Measurements from ENCODE around the gene ZBTB7C.

The ZBTB7C gene

GRCh38 chr18:48206887-48207286 is 202.3 kb downstream of the ZBTB7C start:
- H3K9ac ChIP-seq (ENCODE audit: low read depth, low read length) = no peak overlapping the region
- ATAC-seq (ENCODE audit: insufficient read depth, low read depth) (no peak), DNase-seq (no peak)
- no peak overlapping the region for H3K4me3 ChIP-seq (ENCODE audit: low read depth in 1 of 2, low read length in 2 of 2)
- no peaks in the 10 kb centered on the region for H3K4me1 ChIP-seq (ENCODE audit: insufficient read depth, low read length)
- H3K9me3 ChIP-seq (ENCODE audit: insufficient read depth, low read length, severe bottlenecking) = no peaks in the 10 kb centered on the region
- H3K36me3 ChIP-seq (ENCODE audit: insufficient read depth, low read length) = no peaks in the 10 kb centered on the region
- no peaks in the 10 kb centered on the region; the same call in 1 of the 2 replicates for H4K20me1 ChIP-seq (ENCODE audit: insufficient read depth, low read length)
- TF ChIP-seq CTCF (IDR thresholded peaks at IDR 0.05; ENCODE audit: borderline replicate concordance, extremely low read depth, low read length, poor library complexity, severe bottlenecking) (no peak), EZH2 (IDR thresholded peaks at IDR 0.05; ENCODE audit: borderline replicate concordance, low read depth, low read length, severe bottlenecking) (no peak)
- no peak overlapping the region for H2AFZ ChIP-seq (ENCODE audit: low read depth, low read length)
- no peaks in the 10 kb centered on the region for H3K79me2 ChIP-seq (ENCODE audit: insufficient read depth, low read length)
- H3K27me3 ChIP-seq (ENCODE audit: insufficient read depth, low read length, poor library complexity) = peaks cover 3% of the 10 kb centered on the region
- no peak overlapping the region for H3K4me2 ChIP-seq (ENCODE audit: insufficient read depth, low read length)
- H3K27ac ChIP-seq (ENCODE audit: low read length) = no peak overlapping the region

- Histone ChIP-seq H2AFZ (ENCODE audit: low read depth, low read length) (no peak overlapping the region), H3K36me3 (ENCODE audit: insufficient read depth, low read length) (no peaks in the 10 kb centered on the region), H3K27ac (ENCODE audit: low read length) (no peak overlapping the region), H3K79me2 (ENCODE audit: insufficient read depth, low read length) (no peaks in the 10 kb centered on the region), H4K20me1 (ENCODE audit: insufficient read depth, low read length) (no peaks in the 10 kb centered on the region; the same call in 1 of the 2 replicates), H3K27me3 (ENCODE audit: insufficient read depth, low read length, poor library complexity) (peaks cover 14% of the 10 kb centered on the region), H3K9me3 (ENCODE audit: insufficient read depth, low read length, severe bottlenecking) (no peaks in the 10 kb centered on the region), H3K4me2 (ENCODE audit: insufficient read depth, low read length) (no peak overlapping the region), H3K4me3 (ENCODE audit: low read depth in 1 of 2, low read length in 2 of 2) (no peak overlapping the region), H3K9ac (ENCODE audit: low read depth, low read length) (no peak overlapping the region), H3K4me1 (ENCODE audit: insufficient read depth, low read length) (no peaks in the 10 kb centered on the region)
- ATAC-seq (ENCODE audit: insufficient read depth, low read depth) (no peak), DNase-seq (no peak)
- TF ChIP-seq EZH2 (IDR thresholded peaks at IDR 0.05; ENCODE audit: borderline replicate concordance, low read depth, low read length, severe bottlenecking) (no peak), CTCF (IDR thresholded peaks at IDR 0.05; ENCODE audit: borderline replicate concordance, extremely low read depth, low read length, poor library complexity, severe bottlenecking) (no peak)
Observed at GRCh38 chr18:48203961-48204666, 205.1 kb downstream of the ZBTB7C start.

DNA sequence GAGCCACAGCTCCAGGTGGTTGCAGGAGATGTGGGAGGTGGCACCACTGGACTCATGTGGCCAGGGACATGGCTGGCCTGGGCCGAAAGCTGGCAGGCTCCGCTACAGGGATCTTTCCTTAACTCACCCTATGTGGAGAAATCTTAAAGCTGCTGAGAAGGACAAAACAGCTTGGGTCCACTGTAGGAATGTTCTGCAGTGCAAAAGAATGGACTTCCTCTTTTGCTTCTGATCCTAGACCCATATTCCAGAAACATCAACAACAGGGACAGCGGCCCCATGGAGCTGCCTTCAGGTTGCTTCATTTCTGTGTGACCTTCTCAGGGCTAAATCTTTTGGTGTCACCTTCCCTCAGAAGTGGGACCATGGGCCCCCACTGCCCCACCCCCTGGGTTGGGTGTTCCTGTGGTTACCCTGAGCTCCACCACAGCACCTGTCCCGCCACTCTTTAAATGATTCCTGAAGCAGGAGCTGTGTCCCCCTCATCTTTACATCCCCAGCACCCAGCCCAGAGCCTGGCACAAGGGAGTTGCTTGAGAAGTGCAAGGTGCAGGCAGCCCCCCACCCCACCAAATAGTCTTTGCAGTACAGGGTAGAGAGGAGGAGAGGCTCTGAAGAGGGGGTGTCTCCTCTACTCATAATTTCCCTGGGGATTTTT is 205.8 kb downstream of the ZBTB7C start:
- no peak overlapping the region for H2AFZ ChIP-seq (ENCODE audit: low read depth, low read length)
- no peak overlapping the region for H3K9ac ChIP-seq (ENCODE audit: low read depth, low read length)
- no peaks in the 10 kb centered on the region for H3K79me2 ChIP-seq (ENCODE audit: insufficient read depth, low read length)
- H4K20me1 ChIP-seq (ENCODE audit: insufficient read depth, low read length) = no peaks in the 10 kb centered on the region; the same call in 1 of the 2 replicates
- DNase-seq = no peak
- no peak overlapping the region for H3K4me3 ChIP-seq (ENCODE audit: low read depth in 1 of 2, low read length in 2 of 2)
- H3K4me2 ChIP-seq (ENCODE audit: insufficient read depth, low read length) = no peak overlapping the region
- H3K36me3 ChIP-seq (ENCODE audit: insufficient read depth, low read length) = no peaks in the 10 kb centered on the region
- H3K27me3 ChIP-seq (ENCODE audit: insufficient read depth, low read length, poor library complexity) = peaks cover 18% of the 10 kb centered on the region
- no peaks in the 10 kb centered on the region for H3K9me3 ChIP-seq (ENCODE audit: insufficient read depth, low read length, severe bottlenecking)
- ATAC-seq (ENCODE audit: insufficient read depth, low read depth) = no peak
- TF ChIP-seq CTCF (IDR thresholded peaks at IDR 0.05; ENCODE audit: borderline replicate concordance, extremely low read depth, low read length, poor library complexity, severe bottlenecking) = no peak
- no peak for TF ChIP-seq EZH2 (IDR thresholded peaks at IDR 0.05; ENCODE audit: borderline replicate concordance, low read depth, low read length, severe bottlenecking)
- no peak overlapping the region for H3K27ac ChIP-seq (ENCODE audit: low read length)
- H3K4me1 ChIP-seq (ENCODE audit: insufficient read depth, low read length) = no peaks in the 10 kb centered on the region
